ENCODE results near the gene RSRP1.
"Not testable (repeated sequence)": the region's sequence is repeated elsewhere in the genome, so short reads cannot be mapped to it uniquely, and the experiment has no call there.

- TF ChIP-seq CTCF (IDR thresholded peaks at IDR 0.05; ENCODE audit: insufficient read depth, low read length, poor library complexity, severe bottlenecking); EZH2phosphoT487 (conservative IDR thresholded peaks at IDR 0.05; ENCODE audit: low read length): not testable (repeated sequence)
These were observed 31.1 kb upstream of the RSRP1 start for GRCh38 chr1:25278358-25278757.
